Measurements from ENCODE around the gene C22orf31. TPM values are rescaled to one million over a fixed set of nuclear protein-coding genes. Genes with fewer than 3 reads are reported as not detected.

Gene C22orf31
- total RNA-seq, 1 experiment from 2014 or later: not detected

GRCh38 chr22:29062286-29062821, 723 bp upstream of the C22orf31 start:
- no TSS peak for BruUV-seq (replicated peaks)
- H3K27ac ChIP-seq (ENCODE audit: low read depth, low read length, poor library complexity, severe bottlenecking): no peak overlapping the region
- no peaks in the 10 kb centered on the region for H3K36me3 ChIP-seq (ENCODE audit: insufficient read depth, low read length, poor library complexity, severe bottlenecking)
- intact Hi-C loops (cut with micrococcal nuclease; ENCODE audit: unreplicated experiment): no loop called here
- H3K9me3 ChIP-seq (ENCODE audit: low read depth, low read length, poor library complexity, severe bottlenecking): no peaks in the 10 kb centered on the region
- H3K4me1 ChIP-seq (ENCODE audit: insufficient read depth, low read length, poor library complexity, severe bottlenecking): peaks cover 12% of the 10 kb centered on the region
- ChIA-PET POLR2A (ENCODE audit: low non-redundant PET) (no interaction called here), CTCF (no interaction called here)
- no peak for TF ChIP-seq EZH2 (IDR thresholded peaks at IDR 0.05; ENCODE audit: borderline replicate concordance, low read depth, low read length, poor library complexity, severe bottlenecking)
- no peak for TF ChIP-seq CTCF (conservative IDR thresholded peaks at IDR 0.05; ENCODE audit: low read depth, low read length)
- H3K27me3 ChIP-seq (replicated peaks; ENCODE audit: insufficient read depth, low read depth, low read length, poor library complexity): no peaks in the 10 kb centered on the region
- no peak overlapping the region for H3K4me3 ChIP-seq (ENCODE audit: low read depth, low read length, poor library complexity, severe bottlenecking)
- no peak for DNase-seq (ENCODE audit: low spot score)

- POLR2A ChIA-PET (ENCODE audit: low non-redundant PET): no interaction called here
- CTCF ChIA-PET: no interaction called here
- no TSS peak for BruUV-seq (replicated peaks)
Observed at GRCh38 chr22:29060931-29061330, 700 bp downstream of the C22orf31 start.

GRCh38 chr22:29060251-29060869, 1.3 kb downstream of the C22orf31 start:
- Histone ChIP-seq H3K4me1 (ENCODE audit: insufficient read depth, low read length, poor library complexity, severe bottlenecking) (peaks cover 12% of the 10 kb centered on the region), H3K27me3 (replicated peaks; ENCODE audit: insufficient read depth, low read depth, low read length, poor library complexity) (no peaks in the 10 kb centered on the region), H3K4me3 (ENCODE audit: low read depth, low read length, poor library complexity, severe bottlenecking) (no peak overlapping the region), H3K9me3 (ENCODE audit: low read depth, low read length, poor library complexity, severe bottlenecking) (no peaks in the 10 kb centered on the region), H3K36me3 (ENCODE audit: insufficient read depth, low read length, poor library complexity, severe bottlenecking) (no peaks in the 10 kb centered on the region), H3K27ac (ENCODE audit: low read depth, low read length, poor library complexity, severe bottlenecking) (no peak overlapping the region)
- no peak for DNase-seq (ENCODE audit: low spot score)
- CTCF ChIA-PET: no interaction called here
- TF ChIP-seq CTCF (conservative IDR thresholded peaks at IDR 0.05; ENCODE audit: low read depth, low read length): no peak
- TF ChIP-seq EZH2 (IDR thresholded peaks at IDR 0.05; ENCODE audit: borderline replicate concordance, low read depth, low read length, poor library complexity, severe bottlenecking): no peak
- intact Hi-C loops (cut with micrococcal nuclease; ENCODE audit: unreplicated experiment): no loop called here
- no TSS peak for BruUV-seq (replicated peaks)
- POLR2A ChIA-PET (ENCODE audit: low non-redundant PET): no interaction called here

More at GRCh38 chr22:29060931-29061330, 700 bp downstream of the C22orf31 start:
- intact Hi-C loops (cut with micrococcal nuclease; ENCODE audit: unreplicated experiment): no loop called here
- H3K4me3 ChIP-seq (ENCODE audit: low read depth, low read length, poor library complexity, severe bottlenecking): no peak overlapping the region
- peaks cover 12% of the 10 kb centered on the region for H3K4me1 ChIP-seq (ENCODE audit: insufficient read depth, low read length, poor library complexity, severe bottlenecking)
- no peak for TF ChIP-seq CTCF (conservative IDR thresholded peaks at IDR 0.05; ENCODE audit: low read depth, low read length)
- TF ChIP-seq EZH2 (IDR thresholded peaks at IDR 0.05; ENCODE audit: borderline replicate concordance, low read depth, low read length, poor library complexity, severe bottlenecking): no peak
- H3K27me3 ChIP-seq (replicated peaks; ENCODE audit: insufficient read depth, low read depth, low read length, poor library complexity): no peaks in the 10 kb centered on the region
- H3K27ac ChIP-seq (ENCODE audit: low read depth, low read length, poor library complexity, severe bottlenecking): no peak overlapping the region
- DNase-seq (ENCODE audit: low spot score): no peak
- H3K36me3 ChIP-seq (ENCODE audit: insufficient read depth, low read length, poor library complexity, severe bottlenecking): no peaks in the 10 kb centered on the region
- H3K9me3 ChIP-seq (ENCODE audit: low read depth, low read length, poor library complexity, severe bottlenecking): no peaks in the 10 kb centered on the region
